H9 (cell line): ENCODE data around the gene SP3. TPM values are rescaled to one million over a fixed set of nuclear protein-coding genes. Genes with fewer than 3 reads are reported as not detected.
A peak's percentile ranks its signal among the peaks of the same experiment; 100 is the strongest.

Experiments
- DNase-seq: peaks from one replicate; pipeline ENCODE4 v3.0.0-alpha.2; 2017
- H2AFZ ChIP-seq: one replicate; pipeline ENCODE4 v1.6.1; 2013; ENCODE audit warnings: mild to moderate bottlenecking, low read length, control low read depth, moderate library complexity
- H2AK5ac ChIP-seq: 2 replicates; pipeline ENCODE4 v1.6.1; 2013; ENCODE audit warnings: low read length, control low read depth, mixed read lengths; ENCODE audit not compliant: insufficient read length
- H2BK120ac ChIP-seq: one replicate; pipeline ENCODE4 v1.6.1; 2013; ENCODE audit warnings: low read depth, mild to moderate bottlenecking, low read length, control low read depth, inconsistent platforms; ENCODE audit not compliant: poor library complexity, severe bottlenecking
- H2BK12ac ChIP-seq: 2 replicates; pipeline ENCODE4 v1.6.1; 2013; ENCODE audit warnings: low read length, control low read depth, mixed read lengths, low read depth; ENCODE audit not compliant: insufficient read length
- H2BK15ac ChIP-seq: 2 replicates; pipeline ENCODE4 v1.6.1; 2013; ENCODE audit warnings: low read depth, low read length, control low read depth
- H2BK20ac ChIP-seq: one replicate; pipeline ENCODE4 v1.6.1; 2013; ENCODE audit warnings: low read depth, mild to moderate bottlenecking, low read length, control low read depth, inconsistent platforms; ENCODE audit not compliant: poor library complexity, severe bottlenecking
- H2BK5ac ChIP-seq: 2 replicates; pipeline ENCODE4 v1.6.1; 2013; ENCODE audit warnings: low read length, control low read depth, mixed read lengths; ENCODE audit not compliant: insufficient read length
- H3K14ac ChIP-seq: 2 replicates; pipeline ENCODE4 v1.6.1; 2013; ENCODE audit warnings: low read length, control low read depth; ENCODE audit not compliant: insufficient read depth
- H3K18ac ChIP-seq: 2 replicates; pipeline ENCODE4 v1.6.1; 2013; ENCODE audit warnings: low read depth, mild to moderate bottlenecking, mixed read lengths, low read length, control low read depth; ENCODE audit not compliant: insufficient read length
- H3K23ac ChIP-seq: 2 replicates; pipeline ENCODE4 v1.6.1; 2013; ENCODE audit warnings: low read length, control low read depth, mixed read lengths, low read depth; ENCODE audit not compliant: insufficient read length
- H3K23me2 ChIP-seq: 2 replicates; pipeline ENCODE4 v1.6.1; 2013; ENCODE audit warnings: low read depth, mild to moderate bottlenecking, mixed read lengths, low read length, control low read depth; ENCODE audit not compliant: insufficient read length, poor library complexity, severe bottlenecking
- H3K27ac ChIP-seq: 2 replicates; pipeline ENCODE4 v1.5.1; 2013; ENCODE audit warnings: low read length, control low read depth, mixed read lengths, low read depth; ENCODE audit not compliant: insufficient read length
- H3K27me3 ChIP-seq: 2 replicates; pipeline ENCODE4 v1.6.1; 2013; ENCODE audit warnings: low read length, control low read depth, inconsistent platforms; ENCODE audit not compliant: insufficient read depth
- H3K4ac ChIP-seq: 2 replicates; pipeline ENCODE4 v1.6.1; 2013; ENCODE audit warnings: low read depth, mild to moderate bottlenecking, control low read depth, inconsistent platforms, low read length, moderate library complexity
- H3K4me1 ChIP-seq: 2 replicates; pipeline ENCODE4 v1.6.1; 2013; ENCODE audit warnings: low read length, control low read depth, inconsistent platforms; ENCODE audit not compliant: insufficient read depth
- H3K4me2 ChIP-seq: 2 replicates; pipeline ENCODE4 v1.6.1; 2013; ENCODE audit warnings: low read length, control low read depth, mixed read lengths; ENCODE audit not compliant: insufficient read length, insufficient read depth
- H3K56ac ChIP-seq: 2 replicates; pipeline ENCODE4 v1.6.1; 2013; ENCODE audit warnings: low read depth, mild to moderate bottlenecking, mixed read lengths, low read length, control low read depth; ENCODE audit not compliant: insufficient read length
- H3K79me1 ChIP-seq: 2 replicates; pipeline ENCODE4 v1.6.1; 2013; ENCODE audit warnings: low read depth, mild to moderate bottlenecking, moderate library complexity, low read length, control low read depth, inconsistent platforms; ENCODE audit not compliant: insufficient read depth, poor library complexity, severe bottlenecking
- H3K79me2 ChIP-seq: 2 replicates; pipeline ENCODE4 v1.6.1; 2013; ENCODE audit warnings: low read length, control low read depth, inconsistent platforms; ENCODE audit not compliant: insufficient read depth
- H3K9ac ChIP-seq: 2 replicates; pipeline ENCODE4 v1.6.1; 2013; ENCODE audit warnings: low read length, control low read depth, mixed read lengths; ENCODE audit not compliant: insufficient read length; ENCODE audit errors: extremely low read depth
- H3K9me3 ChIP-seq: one replicate; pipeline ENCODE4 v1.6.1; 2013; ENCODE audit warnings: low read depth, low read length, inconsistent platforms; ENCODE audit not compliant: control insufficient read depth
- H3T11ph ChIP-seq: one replicate; pipeline ENCODE4 v1.6.1; 2013; ENCODE audit warnings: mild to moderate bottlenecking, low read length, control low read depth, inconsistent platforms
- H4K20me1 ChIP-seq: one replicate; pipeline ENCODE4 v1.6.1; 2013; ENCODE audit not compliant: control insufficient read depth, insufficient read length, insufficient read depth
- H4K5ac ChIP-seq: 2 replicates; pipeline ENCODE4 v1.6.1; 2013; ENCODE audit warnings: low read depth, mild to moderate bottlenecking, mixed read lengths, low read length, control low read depth; ENCODE audit not compliant: insufficient read length
- H4K8ac ChIP-seq: replicated peaks from 2 replicates; pipeline ENCODE4 v1.6.1; 2013; ENCODE audit warnings: low read length, control low read depth, mixed read lengths, low read depth; ENCODE audit not compliant: insufficient read length
- H4K91ac ChIP-seq: 2 replicates; pipeline ENCODE4 v1.6.1; 2013; ENCODE audit warnings: low read depth, mild to moderate bottlenecking, moderate library complexity, mixed read lengths, low read length, control low read depth; ENCODE audit not compliant: insufficient read length
- H3K27ac Mint-ChIP-seq, 3 experiments: 2 replicates in 2 of 3; 3 replicates in 1 of 3; pipeline ENCODE4 v1.8.0; 2020 to 2021; ENCODE audit warnings: mixed read lengths in 3 of 3, mild to moderate bottlenecking in 1 of 3, moderate library complexity in 1 of 3
- H3K27me3 Mint-ChIP-seq: 2 replicates; pipeline ENCODE4 v1.8.0; 2021; ENCODE audit warnings: low read depth, mild to moderate bottlenecking, moderate library complexity, mixed read lengths
- H3K36me3 Mint-ChIP-seq, 3 experiments: 2 replicates in 2 of 3; 3 replicates in 1 of 3; pipeline ENCODE4 v1.8.0; 2020 to 2021; ENCODE audit warnings: low read depth in 3 of 3, mixed read lengths in 3 of 3; ENCODE audit not compliant: insufficient read depth in 1 of 3
- H3K4me1 Mint-ChIP-seq, 2 experiments: 2 replicates each; pipeline ENCODE4 v1.8.0; 2020; ENCODE audit warnings: mixed read lengths in 2 of 2
- H3K4me3 Mint-ChIP-seq, 2 experiments: 2 replicates in 1 of 2; 3 replicates in 1 of 2; pipeline ENCODE4 v1.8.0; 2020 to 2021; ENCODE audit warnings: mild to moderate bottlenecking in 2 of 2, mixed read lengths in 2 of 2, moderate library complexity in 1 of 2
- H3K9me3 Mint-ChIP-seq, 2 experiments: 2 replicates in 1 of 2; 3 replicates in 1 of 2; pipeline ENCODE4 v1.8.0; 2020; ENCODE audit warnings: mild to moderate bottlenecking in 2 of 2, mixed read lengths in 2 of 2, moderate library complexity in 1 of 2
- WGBS: extraction: QIAGEN DNeasy Blood & Tissue Kit; methylation state at CpG from one replicate; pipeline ENCODE4 v1.1.7; 2013; ENCODE audit warnings: missing lambda C conversion rate, low lambda C conversion rate, mixed read lengths; ENCODE audit not compliant: insufficient read length; ENCODE audit errors: extremely low coverage; 5-methylcytosine and 5-hydroxymethylcytosine counted together
- total RNA-seq: library from RNA; stranded (reverse); gene quantifications from 2 replicates; pipeline ENCODE4 v1.2.1, GENCODE V29; 2021
- TF ChIP-seq, protein P1 (sequence below): fragments of 200-600 bp; sonication (generic); conservative IDR thresholded peaks from 3 replicates; pipeline ENCODE4 v1.8.0; 2021; ENCODE audit warnings: antibody characterized with exemption, mild to moderate bottlenecking

The SP3 gene
- total RNA-seq, 1 experiment from 2014 or later: 86.3 TPM

- TF ChIP-seq, protein P1, sequence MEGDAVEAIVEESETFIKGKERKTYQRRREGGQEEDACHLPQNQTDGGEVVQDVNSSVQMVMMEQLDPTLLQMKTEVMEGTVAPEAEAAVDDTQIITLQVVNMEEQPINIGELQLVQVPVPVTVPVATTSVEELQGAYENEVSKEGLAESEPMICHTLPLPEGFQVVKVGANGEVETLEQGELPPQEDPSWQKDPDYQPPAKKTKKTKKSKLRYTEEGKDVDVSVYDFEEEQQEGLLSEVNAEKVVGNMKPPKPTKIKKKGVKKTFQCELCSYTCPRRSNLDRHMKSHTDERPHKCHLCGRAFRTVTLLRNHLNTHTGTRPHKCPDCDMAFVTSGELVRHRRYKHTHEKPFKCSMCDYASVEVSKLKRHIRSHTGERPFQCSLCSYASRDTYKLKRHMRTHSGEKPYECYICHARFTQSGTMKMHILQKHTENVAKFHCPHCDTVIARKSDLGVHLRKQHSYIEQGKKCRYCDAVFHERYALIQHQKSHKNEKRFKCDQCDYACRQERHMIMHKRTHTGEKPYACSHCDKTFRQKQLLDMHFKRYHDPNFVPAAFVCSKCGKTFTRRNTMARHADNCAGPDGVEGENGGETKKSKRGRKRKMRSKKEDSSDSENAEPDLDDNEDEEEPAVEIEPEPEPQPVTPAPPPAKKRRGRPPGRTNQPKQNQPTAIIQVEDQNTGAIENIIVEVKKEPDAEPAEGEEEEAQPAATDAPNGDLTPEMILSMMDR: no peak
- Histone ChIP-seq H3K4me1 (peaks cover 7% of the 10 kb centered on the region; the same call in 1 of the 2 replicates), H2AK5ac (no peak overlapping the region), H3K18ac (no peak overlapping the region), H3K9me3 (no peaks in the 10 kb centered on the region), H3K23ac (no peak overlapping the region), H3K79me1 (no peaks in the 10 kb centered on the region), H2BK120ac (no peak overlapping the region), H4K20me1 (no peaks in the 10 kb centered on the region), H2BK5ac (no peak overlapping the region), H4K8ac (no peak overlapping the region), H3K14ac (no peak overlapping the region), H3K56ac (no peak overlapping the region), H3K27ac (no peak overlapping the region), H3K4me2 (peak overlapping the region; percentile 12), H4K5ac (no peak overlapping the region), H2BK15ac (no peak overlapping the region), H3T11ph (no peak overlapping the region), H3K4ac (no peak overlapping the region), H3K79me2 (no peaks in the 10 kb centered on the region), H2BK12ac (no peak overlapping the region), H2BK20ac (no peak overlapping the region), H3K27me3 (no peaks in the 10 kb centered on the region; the same call in 1 of the 2 replicates), H2AFZ (no peak overlapping the region), H3K9ac (no peak overlapping the region), H3K23me2 (peaks cover 7% of the 10 kb centered on the region), H4K91ac (no peak overlapping the region)
- DNase-seq: no peak
- Mint-ChIP-seq H3K4me1 (peaks cover 22 to 31% of the 10 kb centered on the region in 2 experiments), H3K9me3 (no peaks in the 10 kb centered on the region), H3K36me3 (no peaks in the 10 kb centered on the region; a peak in 1 of 7 replicates), H3K4me3 (no peak overlapping the region), H3K27ac (no peak overlapping the region), H3K27me3 (peaks cover 12% of the 10 kb centered on the region)
- no CpG with 5 or more reads among the region's 2 CpGs for WGBS
Measured at GRCh38 chr2:174014699-174015070, 49.5 kb upstream of the SP3 start.
